Stimulated activated CD4-positive, alpha-beta T cell treated with anti-CD3 and anti-CD28 coated beads, Interleukin-4, amount 100 ng/mL, for 24 hours (primary cell): Measurements from ENCODE around the gene FHL2.

ENCODE experiments used
- DNase-seq: peaks from one replicate; pipeline ENCODE4 v3.0.0-alpha.2; 2020

Gene FHL2

DNA sequence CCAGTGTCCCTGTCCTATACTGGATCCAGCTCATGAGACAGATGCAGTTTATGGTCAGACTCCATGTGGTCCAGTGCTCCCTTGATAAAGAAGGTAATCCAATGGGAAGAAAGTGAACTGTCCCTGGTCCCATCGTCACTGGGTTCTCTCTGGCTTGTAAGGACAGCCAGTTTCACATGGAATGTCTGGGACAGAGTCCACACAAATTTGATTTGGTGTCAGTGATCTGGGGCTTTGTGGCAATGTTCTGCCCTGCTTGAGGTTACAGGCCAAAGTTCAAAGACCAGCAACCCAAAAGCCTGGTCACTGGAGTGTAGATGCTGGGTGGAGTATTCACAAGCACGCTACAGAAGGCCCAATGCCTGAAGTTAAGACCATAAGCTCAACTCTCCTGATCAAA, 22.2 kb upstream of the FHL2 start:
- DNase-seq, result no peak

DNA sequence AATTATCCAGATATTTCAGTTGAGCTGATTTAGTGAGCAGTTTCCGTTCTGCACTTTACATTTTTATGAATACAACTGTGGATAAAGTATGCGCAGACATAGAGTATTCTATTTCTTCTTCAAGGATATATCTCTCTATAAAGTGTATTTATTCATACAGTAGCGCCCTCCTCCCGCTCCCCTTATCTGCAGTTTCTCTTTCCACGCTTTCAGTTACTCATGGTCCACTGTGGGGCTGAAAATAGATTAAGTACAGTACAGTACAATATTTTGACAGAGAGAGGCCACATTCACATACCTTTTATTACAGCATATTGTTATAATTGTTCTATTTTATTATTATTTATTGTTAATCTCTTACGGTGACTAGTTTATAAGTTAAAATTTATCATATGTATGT, 19.7 kb upstream of the FHL2 start:
- no peak for DNase-seq

DNA sequence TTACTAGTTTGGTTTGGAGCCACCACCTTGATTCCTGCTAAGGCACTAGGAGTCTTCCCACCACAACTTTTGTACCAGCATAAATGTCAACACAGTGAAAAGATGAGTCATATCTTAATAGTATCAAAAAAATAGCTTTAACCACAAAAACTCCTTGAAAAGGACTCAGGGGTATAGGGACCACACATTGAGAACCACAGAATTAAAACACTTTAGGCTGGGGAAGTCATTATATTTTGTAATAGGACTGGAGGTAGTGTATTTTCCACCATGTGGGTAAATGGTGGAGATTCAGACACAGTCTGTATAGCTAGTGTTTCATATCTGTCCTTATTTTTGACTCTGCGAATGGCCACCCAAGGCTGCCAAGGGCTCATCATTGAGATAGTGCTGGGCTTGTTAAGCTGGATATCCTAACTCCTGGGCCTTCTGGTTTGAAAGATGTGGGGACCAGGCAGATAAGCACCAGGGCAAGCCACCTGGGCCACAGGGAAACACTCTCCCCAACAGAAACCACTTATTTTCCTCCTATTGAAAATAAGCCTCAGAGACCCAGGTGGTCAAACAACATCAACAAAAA, 19.1 kb upstream of the FHL2 start:
- DNase-seq, result no peak

DNA sequence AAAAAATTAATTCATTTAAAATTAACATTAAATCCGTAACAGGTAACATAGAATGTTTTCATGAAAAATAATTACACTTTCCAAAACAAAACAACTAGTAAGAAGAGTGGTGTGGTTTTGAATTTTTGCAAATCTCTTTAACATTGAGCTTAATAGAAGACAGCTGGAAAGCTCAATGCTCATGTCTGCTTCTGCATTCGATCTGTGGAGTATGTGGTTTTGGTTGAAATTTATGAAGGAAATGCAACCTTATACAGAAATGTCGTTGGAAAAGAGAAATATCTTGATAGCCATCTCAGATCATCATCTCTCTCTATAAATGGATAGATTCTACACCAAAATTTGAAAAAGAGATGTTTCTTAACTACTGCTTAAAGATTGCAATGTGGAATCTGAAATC, 17.3 kb upstream of the FHL2 start:
- no peak for DNase-seq

DNA sequence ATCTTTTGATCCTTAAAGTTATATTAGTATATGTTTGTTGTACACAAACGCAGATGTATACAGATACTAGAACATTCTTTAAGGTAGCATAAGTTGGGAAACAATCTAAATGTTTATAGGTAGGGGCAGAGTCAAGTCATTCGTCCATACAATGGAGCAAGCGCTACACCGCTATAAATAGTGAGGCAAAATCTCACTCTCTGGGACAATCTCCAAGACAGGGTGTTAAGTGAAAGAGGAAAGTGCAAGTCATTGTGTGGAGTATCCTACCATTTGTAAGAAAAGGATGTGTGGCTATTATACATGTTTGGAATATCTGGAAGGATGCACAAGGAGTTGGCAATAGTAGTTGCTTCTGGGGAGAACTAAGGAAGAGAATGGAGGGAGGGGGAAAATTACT, 16.2 kb upstream of the FHL2 start:
- DNase-seq, result no peak

DNA sequence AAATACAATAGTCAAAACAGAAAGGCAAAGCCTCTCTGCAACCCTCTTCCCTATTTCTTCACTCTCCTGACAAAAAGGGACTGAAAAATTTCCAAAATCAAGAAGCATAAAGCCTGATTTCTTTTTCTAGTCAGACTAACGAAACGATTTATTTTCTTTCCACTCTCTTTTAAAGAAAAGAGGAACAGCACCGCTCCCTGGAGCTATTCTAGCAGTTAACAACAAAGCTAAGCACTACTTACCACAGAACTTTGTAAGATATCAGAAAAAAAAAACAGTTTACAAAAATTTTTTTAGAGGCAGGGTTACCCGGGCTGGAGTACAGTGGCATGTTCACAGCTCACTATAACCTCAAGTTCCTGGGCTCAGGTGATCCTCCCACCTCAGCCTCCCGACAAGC, 14.4 kb upstream of the FHL2 start:
- DNase-seq, result no peak

DNA sequence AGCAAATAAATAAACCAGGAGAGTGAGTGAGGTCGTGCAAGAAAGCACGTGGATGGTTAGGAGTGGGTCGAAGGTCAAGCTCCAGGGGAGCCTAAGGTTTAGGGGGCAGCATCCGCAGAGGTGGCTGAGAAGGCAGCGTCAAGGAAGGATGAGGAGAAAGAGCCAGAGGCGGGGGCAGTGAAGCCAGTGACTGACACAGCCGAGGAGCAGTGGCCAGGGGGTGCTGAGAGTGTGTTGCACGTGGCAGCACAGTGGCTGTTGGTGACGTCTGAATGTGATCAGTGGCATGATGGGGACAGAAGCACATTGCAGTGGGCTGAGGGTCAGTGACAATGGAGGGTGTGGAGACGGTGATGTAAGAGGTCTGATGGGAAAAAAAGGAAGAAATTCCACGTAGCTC, 13.7 kb upstream of the FHL2 start:
- no peak for DNase-seq

DNA sequence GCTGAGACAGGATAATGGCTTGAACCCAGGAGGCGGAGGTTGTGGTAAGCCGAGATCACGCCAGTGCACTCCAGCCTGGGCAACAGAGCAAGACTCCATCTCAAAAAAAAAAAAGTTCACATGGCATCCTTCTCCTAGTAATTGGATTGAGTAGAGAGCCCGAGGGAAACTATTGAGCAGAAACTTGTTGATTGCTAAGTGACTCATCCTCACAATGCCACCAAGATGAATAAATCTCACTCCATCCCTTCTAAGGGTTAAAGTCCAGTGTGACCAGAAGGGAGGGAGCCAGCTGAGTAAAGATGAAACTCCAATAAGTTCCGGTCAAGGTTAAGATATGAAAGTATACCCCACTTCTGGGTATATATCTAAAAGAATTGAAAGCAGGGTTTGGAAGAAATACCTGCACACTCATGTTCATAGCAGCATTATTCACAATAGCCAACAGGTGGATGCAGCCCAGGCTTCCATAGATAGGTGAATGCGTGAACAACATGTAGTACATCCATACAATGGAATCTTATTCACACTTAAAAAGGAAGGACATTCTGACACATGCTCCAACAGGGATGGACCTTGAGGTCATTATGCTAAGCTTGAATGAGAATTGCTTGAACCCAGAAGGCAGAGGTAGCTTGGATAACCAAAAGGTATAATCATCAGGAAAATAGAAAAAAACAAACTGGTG, 13.0 kb upstream of the FHL2 start:
- no peak for DNase-seq

DNA sequence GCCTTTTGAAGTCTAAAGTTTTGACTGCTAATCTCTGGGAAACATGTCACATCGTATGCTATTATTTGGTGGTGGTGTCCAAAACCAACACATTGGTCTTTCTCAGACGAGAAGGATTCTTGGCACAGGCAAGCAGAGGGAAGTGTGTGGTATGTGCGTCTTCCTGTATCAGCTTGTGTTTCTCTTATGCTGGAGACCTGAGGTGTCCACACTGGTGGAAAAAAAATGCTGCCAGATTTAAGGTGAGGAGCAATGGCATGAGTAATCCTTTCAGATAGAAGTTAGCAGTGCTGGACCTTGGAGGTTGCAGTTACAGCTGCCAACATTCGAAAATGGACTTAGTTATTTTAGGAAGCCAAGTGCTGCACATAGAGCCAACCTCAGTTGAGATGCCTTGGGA, 11.7 kb upstream of the FHL2 start:
- DNase-seq, result no peak

DNA sequence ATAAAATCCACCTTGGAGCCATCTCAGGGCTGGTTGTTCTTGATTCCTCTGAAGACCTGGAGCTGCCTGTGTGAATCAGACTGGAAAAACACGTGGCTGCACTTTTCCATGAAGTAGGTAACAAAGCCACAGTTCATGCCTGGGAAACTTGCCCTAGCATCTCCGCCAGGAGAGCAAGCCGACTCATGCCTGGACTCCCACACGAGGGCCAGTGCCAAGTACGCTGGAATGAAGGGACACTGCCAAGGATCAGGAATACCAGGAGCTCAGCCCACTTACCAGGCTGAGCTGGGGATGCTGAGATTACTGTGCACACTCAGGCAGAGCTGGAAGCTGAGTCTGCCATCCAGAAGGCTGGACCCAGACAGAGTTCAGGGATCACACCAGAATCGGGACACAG, 10.9 kb upstream of the FHL2 start:
- DNase-seq, result no peak

DNA sequence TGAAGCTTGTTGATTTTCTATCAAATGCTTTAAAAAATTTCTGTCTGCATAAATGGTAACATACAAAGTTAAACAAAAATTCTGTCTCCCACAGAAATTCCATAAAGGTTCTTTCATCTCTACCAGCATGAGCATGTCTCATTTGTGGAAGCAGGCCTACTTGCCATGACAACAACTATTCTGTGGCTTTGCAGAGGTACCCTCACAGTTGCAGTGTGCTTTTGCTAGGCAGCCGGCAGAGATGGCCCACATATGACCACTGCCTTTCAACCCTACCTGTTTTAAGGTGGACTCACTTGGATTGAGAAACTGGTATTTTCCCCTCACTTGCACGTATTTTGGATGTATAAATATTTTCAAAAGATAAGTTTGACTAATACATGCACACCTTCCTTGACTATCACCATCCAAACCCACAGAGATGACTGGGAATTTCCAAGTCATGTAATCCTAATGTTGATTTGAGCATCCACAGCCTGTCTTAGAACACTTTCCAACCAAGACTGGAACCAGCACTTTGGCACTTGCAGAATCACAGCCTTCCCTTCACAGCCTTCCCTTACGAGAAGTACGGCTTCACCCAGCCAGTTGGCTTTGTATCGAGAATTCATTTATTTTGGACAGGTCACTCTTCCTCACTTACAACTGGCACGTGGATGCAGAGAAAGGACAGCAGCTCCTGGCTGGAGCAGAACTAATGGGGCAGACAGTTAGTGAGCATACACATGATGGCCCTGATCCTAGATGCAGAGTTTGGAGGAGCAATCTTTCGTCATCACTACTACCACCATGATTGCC, 9.3 kb upstream of the FHL2 start:
- DNase-seq, result no peak

DNA sequence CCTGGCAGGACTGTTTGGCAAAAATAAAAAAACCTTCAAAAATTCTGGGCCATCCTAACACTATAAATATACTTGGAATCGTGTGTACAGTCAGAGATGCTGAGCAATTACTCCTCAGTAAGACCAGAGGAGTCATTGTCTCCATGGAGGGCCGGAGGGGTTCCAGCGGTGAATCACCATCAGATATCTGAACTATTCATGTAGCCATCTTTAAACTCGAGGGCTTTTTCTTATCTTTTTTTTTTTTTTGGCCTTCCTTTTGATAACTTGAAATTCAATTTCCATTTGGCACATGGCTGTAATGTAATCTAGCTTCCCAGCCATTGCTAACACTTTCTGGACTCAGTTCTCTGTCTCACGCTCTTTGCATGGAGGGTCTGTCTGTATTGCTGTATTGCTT, 7.4 kb upstream of the FHL2 start:
- no peak for DNase-seq

DNA sequence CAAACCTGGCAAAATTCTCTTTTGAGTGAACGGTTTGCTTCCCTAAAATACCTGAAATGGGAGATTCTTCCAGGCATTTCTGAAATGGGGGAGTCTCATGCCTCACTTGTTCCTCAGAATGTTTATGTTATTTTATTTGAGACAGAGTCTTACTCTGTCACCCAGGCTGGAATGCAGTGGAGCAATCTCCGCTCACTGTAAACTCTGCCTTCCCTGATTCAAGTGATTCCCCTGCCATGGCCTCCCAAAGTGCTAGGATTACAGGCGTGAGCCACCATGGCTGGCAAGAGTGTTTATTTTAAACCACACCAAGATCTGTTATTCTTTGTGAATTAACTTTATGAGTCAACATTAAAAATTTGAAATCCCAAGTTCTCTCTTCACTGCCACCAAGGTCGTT, 6.4 kb upstream of the FHL2 start:
- DNase-seq, result no peak

DNA sequence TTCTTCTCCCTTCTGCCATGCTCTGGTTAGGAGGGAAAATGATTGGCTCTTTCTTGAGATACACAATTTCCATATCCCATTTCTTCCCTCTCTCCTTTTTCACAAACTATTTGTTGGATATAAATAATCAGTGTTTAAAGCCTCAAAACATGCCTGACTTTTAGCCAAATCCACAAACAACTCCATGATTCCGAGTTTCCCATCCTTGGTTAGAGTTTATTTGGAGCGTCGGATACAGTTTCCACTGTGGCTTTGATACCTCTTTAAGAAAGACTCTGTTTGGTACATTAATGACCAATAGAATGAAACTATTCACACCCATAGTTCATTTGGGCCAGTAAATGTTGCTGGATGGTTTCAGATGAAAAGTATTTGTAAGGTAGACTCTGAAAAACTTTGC, 5.9 kb upstream of the FHL2 start:
- no peak for DNase-seq

DNA sequence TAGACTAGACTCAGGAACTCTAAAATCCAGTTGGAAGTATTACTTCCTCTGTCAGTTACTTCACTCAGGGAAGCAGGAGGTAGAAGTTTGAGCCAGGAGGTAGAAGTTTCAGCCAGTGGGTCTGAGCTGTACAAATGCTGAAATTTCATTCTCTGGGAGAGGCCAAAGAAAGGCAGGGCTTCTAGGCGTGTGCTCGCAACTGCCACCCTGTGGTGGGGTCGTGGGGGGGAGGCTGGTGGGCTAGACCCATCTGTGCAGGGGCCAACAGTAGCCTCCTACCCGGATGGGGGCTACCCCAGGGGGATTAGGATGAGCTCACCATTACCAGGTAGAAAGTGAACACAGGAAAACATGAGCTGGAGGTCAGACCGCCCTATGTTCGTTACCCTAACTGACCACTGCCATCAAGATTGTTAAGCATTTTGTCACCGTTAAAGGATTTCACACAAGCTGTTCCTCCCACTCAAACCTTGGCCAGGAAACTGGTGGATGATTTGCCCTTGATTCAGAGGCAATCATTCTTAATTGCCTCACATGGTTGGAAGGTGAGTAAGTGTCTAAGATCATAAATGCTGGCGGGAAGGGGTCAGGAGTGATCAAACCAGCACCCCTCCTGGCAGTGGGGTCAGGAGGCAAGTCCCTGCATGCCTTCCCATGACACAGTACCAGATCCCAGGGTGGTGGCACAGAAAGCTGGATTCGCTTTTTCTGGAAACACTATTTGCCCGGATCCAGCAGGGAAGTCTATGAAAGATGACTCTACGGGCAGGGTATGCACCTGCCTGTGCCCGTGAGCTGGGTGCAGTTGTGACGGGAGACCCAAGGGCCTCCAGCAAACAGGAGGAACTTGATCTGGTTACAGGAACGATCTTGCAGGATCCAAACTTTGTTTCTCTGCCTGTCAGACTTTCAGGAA, 5.2 kb upstream of the FHL2 start:
- DNase-seq, result no peak

DNA sequence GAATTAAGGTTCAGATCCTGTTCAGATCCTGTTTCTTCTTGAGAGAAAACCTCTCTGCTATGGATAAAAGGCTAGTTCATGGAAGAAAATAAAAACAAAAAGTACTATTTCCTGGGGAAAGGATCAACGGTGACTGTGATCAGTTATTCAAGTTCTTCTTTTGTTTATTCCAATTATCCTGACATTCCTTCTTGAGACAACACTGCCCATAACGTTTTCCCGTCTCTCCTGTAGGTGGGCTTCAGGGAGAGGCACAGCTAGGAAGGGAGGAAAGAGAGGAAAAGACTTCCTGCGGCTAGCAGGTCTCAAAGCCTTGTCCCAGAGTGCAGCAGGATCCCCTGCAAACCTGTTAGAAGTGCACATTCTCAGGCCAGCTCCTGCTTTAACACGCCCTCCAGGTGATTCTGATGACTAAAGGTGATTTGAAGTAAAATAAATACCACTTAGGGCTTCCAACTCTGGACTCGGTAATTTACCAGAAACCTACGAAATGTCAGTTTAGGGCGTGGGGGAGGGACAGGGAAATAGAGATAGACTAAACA, 4.5 kb upstream of the FHL2 start:
- no peak for DNase-seq

DNA sequence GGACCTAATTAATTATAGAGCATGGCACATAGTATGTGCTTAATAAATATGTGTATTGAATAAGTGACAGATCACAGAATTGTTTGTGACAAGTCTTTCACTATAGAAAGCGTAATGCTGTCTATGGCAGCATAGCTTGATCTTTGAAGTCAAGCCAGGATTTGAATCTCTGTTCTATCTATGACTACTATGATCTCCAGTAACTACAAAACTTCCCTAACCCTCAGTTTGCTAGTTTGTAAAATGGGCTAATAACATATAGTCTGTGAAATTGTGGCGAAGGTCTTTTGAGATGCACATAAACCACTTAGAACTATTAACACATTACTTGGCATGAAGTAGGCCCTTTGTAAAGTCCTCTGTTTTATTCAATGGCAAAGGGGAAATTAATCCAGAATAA, 4.0 kb upstream of the FHL2 start:
- no peak for DNase-seq

DNA sequence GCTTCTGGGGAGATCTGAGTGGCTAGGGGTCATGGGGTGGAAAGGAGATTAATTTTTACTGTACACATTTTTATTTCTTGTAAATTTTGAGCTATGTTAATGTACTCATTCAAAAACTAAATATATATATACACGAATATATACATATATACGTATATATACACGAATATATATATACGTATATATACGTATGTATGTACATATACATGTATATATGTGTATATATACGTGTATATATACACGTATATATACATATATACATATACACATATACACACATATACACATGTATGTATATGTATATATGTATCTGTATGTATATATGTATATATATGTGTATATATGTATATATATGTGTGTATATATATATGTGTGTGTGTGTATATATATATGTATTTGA, 3.0 kb upstream of the FHL2 start:
- DNase-seq, result no peak

DNA sequence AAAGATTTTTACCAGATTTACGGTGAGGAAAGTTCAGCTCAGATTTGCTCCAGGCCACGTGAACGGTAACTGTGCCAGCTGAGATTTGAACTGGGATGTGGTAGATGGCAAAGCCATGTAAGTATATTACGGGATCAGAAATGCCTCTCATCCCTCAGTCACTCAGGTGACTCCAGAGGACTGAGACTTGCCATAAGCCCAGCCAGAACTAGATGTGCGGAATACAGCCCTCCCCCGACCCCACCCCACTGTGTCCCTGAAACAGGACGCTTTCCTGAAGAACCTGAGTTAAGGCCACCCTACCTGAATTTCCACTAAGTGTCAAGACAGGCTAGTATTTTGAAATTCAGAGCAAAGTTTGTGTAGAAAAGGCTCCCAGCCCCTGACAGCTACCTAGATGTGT, 1.3 kb upstream of the FHL2 start:
- no peak for DNase-seq

DNA sequence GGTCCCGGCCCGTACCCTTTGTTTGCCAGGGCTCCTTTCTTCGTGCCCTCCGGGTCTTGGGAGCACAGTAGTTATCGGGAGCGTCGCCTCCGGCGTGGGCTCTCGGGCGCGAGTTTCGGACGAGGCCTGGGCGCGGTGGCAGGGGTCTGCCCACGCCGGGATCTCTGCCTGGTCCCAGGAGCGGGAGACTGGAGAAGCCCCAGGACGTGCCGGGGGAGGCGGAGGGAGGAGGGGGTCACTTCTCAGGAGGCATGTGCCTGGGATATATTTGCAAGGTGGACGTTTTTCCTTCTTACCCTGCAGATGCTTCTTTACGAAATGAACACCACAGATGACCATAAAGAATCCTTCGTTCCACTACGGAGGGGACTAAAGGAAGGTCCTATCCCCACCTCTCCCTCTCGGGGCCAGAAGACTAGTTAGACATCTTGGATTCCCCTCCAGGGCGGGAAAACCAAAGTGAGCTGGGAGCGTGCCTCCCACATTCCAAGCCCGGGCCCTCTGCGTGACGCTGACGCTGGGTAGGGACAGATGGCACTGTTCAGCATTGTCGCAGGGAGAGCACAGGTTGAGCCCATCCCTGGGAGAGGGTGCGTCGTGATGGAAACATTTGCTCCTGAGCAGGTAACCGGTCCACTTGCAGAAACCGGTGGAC, 483 bp upstream of the FHL2 start:
- DNase-seq, result no peak

DNA sequence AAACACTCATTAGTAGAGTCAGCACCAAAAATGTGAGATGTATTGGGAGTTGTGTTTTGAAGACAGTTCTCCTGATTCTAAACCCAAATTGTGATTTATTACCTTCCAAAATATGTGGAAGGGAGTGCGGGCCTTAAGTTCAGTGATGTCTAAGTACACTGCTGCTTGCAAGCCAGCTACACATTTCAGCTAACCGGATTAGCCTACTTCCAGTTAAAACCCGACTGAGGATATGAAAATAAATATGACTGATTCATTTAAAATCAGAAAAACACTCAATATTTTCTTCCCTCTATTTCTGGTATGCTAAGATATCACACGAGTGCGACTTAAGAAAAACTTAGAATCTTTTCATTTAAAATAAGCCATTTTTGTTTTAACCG, 907 bp downstream of the FHL2 start:
- DNase-seq, result no peak

DNA sequence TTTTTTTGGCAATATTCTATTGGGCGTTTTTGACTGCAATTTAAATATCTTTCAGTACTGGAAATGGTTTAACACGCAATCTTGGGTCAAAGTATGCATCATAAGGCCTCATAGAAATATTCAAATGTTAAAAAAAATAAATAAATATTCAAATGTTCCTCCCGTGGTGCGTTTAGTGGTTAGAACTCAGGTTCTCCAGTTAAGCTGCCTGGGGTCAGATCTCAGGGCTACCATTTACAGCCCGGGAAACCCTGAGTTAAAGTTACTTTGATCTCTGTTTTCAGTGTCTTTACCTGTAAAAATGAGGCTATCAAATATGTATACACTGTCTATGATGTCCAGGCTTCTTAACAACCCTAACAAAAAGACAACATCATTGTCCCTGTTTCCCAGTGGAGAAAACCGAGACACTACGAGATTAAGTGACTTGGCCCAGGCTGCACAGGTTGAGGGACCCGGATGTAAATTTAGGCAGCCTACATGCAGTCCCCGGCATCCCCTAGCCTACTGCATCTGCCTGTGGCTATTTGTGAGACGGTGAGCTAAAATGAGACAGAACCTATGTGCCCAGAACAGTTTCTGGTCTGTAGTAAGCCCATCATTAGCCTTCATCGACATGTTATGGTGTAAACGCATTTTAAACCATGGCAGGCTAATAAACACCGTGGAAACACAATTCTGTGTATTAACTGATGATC, 1.7 kb downstream of the FHL2 start:
- no peak for DNase-seq
